Measurements from ENCODE around the gene FAM114A1. TPM values are rescaled to one million over a fixed set of nuclear protein-coding genes. Genes with fewer than 3 reads are reported as not detected.

The FAM114A1 gene
- total RNA-seq, 1 donor from 2014 or later, result 33.9 TPM

DNA sequence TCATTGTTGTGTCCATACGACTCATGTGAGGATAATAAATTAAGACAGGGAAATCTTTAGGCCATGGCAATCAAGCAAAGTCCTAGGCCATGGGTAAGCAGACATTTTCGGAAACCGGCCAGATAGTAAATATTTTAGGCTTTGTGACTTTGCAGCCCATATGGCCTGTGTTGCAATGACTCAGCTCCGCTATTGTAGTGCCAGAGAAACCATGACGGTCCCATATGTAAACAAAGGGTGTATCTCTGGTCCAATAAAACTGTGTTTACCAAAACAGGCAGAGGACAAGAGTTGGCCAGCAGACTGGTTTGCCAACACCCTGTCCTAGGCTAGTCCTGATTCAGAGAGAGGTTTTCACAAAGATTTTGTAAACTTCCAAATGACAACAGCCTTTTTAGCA is 5.0 kb downstream of the FAM114A1 start:
- DNase-seq (ENCODE audit: extremely low spot score, unreplicated experiment), result no peak
- peaks cover 12% of the 10 kb centered on the region for H3K36me3 Mint-ChIP-seq
- no peaks in the 10 kb centered on the region for H3K9me3 Mint-ChIP-seq
- H3K4me1 Mint-ChIP-seq (ENCODE audit: unreplicated experiment), result peaks cover 32% of the 10 kb centered on the region
- no peaks in the 10 kb centered on the region for H3K27me3 Mint-ChIP-seq
- H3K4me3 Mint-ChIP-seq, result no peak overlapping the region
- H3K27ac Mint-ChIP-seq, result no peak overlapping the region
- TF ChIP-seq, protein P1, sequence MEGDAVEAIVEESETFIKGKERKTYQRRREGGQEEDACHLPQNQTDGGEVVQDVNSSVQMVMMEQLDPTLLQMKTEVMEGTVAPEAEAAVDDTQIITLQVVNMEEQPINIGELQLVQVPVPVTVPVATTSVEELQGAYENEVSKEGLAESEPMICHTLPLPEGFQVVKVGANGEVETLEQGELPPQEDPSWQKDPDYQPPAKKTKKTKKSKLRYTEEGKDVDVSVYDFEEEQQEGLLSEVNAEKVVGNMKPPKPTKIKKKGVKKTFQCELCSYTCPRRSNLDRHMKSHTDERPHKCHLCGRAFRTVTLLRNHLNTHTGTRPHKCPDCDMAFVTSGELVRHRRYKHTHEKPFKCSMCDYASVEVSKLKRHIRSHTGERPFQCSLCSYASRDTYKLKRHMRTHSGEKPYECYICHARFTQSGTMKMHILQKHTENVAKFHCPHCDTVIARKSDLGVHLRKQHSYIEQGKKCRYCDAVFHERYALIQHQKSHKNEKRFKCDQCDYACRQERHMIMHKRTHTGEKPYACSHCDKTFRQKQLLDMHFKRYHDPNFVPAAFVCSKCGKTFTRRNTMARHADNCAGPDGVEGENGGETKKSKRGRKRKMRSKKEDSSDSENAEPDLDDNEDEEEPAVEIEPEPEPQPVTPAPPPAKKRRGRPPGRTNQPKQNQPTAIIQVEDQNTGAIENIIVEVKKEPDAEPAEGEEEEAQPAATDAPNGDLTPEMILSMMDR (conservative IDR thresholded peaks at IDR 0.05), result no peak

DNA sequence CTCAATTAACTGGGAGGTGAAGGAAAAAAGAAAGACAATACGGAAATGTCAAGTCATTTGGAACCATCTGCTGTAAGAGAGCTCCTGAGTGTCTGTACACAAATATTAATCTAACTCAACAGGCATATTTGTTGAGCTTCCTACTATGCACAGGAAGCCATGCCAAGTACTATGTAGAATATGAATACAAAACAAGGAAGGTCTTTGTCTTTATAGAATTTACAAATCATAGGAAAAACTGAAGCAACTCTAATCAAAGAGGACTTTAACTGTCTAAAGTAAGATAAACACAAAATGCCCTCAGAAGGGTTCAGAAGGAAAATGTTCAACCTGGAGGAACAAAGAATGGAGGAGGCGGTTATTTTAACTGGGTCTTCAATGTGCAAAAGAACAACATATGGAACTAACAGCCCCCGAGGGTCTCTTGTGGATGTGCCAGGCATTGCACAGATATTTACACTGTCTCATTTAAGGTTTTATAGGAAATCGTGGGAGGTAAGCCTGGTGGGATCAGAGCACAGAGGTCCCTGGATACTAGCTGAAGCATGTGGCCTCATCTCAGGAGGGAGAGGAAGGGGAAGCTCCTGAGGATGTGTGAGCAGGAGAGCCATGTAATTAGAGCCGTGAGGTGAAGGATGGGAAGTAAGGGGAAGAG is 5.8 kb downstream of the FAM114A1 start:
- Mint-ChIP-seq H3K9me3 (no peaks in the 10 kb centered on the region), H3K4me3 (no peak overlapping the region), H3K27me3 (no peaks in the 10 kb centered on the region), H3K4me1 (ENCODE audit: unreplicated experiment) (peaks cover 29% of the 10 kb centered on the region), H3K27ac (no peak overlapping the region), H3K36me3 (peaks cover 12% of the 10 kb centered on the region)
- TF ChIP-seq, protein P1 (conservative IDR thresholded peaks at IDR 0.05), result peak; percentile 38
- no peak for DNase-seq (ENCODE audit: extremely low spot score, unreplicated experiment)

DNA sequence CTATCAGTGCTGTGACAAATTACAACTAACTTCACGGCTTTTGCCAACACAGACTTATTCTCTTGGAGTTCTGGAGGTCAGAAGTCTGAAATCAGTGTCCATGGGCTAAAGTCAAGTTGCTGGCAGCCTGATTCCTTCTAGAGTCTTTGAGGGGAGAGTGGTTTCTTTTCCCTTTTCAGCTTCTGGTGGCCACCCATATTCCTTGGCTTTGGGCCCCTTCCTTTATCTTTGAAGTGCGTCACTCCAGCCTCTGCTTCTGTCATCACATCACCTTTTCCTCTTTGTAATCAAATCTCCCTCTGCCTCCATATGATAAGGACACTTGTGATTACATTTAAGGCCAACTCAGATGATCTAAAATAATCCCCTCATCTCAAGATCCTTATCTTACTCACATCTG is 9.0 kb downstream of the FAM114A1 start:
- Mint-ChIP-seq H3K27ac (no peak overlapping the region), H3K36me3 (peaks cover 12% of the 10 kb centered on the region), H3K4me1 (ENCODE audit: unreplicated experiment) (peaks cover 10% of the 10 kb centered on the region), H3K9me3 (no peaks in the 10 kb centered on the region), H3K27me3 (no peaks in the 10 kb centered on the region), H3K4me3 (no peak overlapping the region)
- DNase-seq (ENCODE audit: extremely low spot score, unreplicated experiment), result no peak
- TF ChIP-seq, protein P1 (conservative IDR thresholded peaks at IDR 0.05), result no peak

DNA sequence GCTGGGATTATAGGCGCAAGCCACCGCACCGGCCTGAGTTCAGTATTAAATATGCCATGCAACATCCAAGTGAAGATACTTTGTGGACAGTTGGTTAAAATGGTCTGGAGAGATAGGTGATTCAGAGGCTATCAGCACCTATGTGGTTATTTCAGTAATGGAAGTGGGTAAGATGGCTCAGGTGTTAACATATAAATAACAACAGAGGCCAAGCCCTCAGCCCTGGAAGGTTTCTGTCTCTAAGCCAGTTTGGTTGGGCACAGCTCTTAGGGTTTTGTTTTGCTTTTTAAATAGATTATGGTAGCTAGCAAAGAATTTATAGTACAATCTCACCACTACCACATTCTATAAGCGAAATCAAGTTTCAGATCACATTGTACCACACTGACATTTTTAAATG is 16.6 kb downstream of the FAM114A1 start:
- Mint-ChIP-seq H3K27ac (no peak overlapping the region), H3K4me3 (no peak overlapping the region), H3K4me1 (ENCODE audit: unreplicated experiment) (peaks cover 7% of the 10 kb centered on the region), H3K27me3 (no peaks in the 10 kb centered on the region), H3K9me3 (no peaks in the 10 kb centered on the region), H3K36me3 (peaks cover 3% of the 10 kb centered on the region)
- TF ChIP-seq, protein P1 (conservative IDR thresholded peaks at IDR 0.05), result no peak
- no peak for DNase-seq (ENCODE audit: extremely low spot score, unreplicated experiment)

DNA sequence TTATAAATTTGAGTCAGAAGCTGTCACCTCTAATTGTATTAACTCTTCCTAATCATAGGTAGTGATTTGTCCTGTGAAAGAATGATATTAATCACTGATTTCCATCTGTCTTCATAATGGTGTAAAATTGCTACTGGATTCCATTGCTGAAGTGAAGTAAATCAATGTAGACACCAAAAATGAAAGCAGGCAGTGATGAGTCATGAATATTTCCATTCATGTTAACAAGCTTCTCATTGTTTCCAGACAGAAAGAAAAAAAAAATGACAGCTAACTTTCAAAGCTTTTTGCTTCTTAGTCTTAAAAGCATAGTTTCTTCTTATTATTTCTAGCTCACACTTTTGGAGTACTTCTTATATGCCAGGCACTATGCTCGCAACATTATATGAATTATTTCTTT is 21.5 kb downstream of the FAM114A1 start:
- peaks cover 14% of the 10 kb centered on the region for H3K4me1 Mint-ChIP-seq (ENCODE audit: unreplicated experiment)
- no peak for DNase-seq (ENCODE audit: extremely low spot score, unreplicated experiment)
- H3K27me3 Mint-ChIP-seq, result no peaks in the 10 kb centered on the region
- H3K9me3 Mint-ChIP-seq, result no peaks in the 10 kb centered on the region
- peak overlapping the region; percentile 66 for H3K27ac Mint-ChIP-seq
- TF ChIP-seq, protein P1 (conservative IDR thresholded peaks at IDR 0.05), result no peak
- H3K36me3 Mint-ChIP-seq, result peaks cover 14% of the 10 kb centered on the region
- peak overlapping the region; percentile 18 for H3K4me3 Mint-ChIP-seq
